HG03097 (cell line): Measurements from ENCODE around the gene HECTD1.
"Not testable (repeated sequence)": the region's sequence is repeated elsewhere in the genome, so short reads cannot be mapped to it uniquely, and the experiment has no call there.

Experiments used
- ATAC-seq: cut with Tn5 transposase; IDR thresholded peaks from one replicate; pipeline ENCODE4 v1.9.1; 2021; ENCODE audit not compliant: unreplicated experiment, low FRiP score

HECTD1 gene

DNA sequence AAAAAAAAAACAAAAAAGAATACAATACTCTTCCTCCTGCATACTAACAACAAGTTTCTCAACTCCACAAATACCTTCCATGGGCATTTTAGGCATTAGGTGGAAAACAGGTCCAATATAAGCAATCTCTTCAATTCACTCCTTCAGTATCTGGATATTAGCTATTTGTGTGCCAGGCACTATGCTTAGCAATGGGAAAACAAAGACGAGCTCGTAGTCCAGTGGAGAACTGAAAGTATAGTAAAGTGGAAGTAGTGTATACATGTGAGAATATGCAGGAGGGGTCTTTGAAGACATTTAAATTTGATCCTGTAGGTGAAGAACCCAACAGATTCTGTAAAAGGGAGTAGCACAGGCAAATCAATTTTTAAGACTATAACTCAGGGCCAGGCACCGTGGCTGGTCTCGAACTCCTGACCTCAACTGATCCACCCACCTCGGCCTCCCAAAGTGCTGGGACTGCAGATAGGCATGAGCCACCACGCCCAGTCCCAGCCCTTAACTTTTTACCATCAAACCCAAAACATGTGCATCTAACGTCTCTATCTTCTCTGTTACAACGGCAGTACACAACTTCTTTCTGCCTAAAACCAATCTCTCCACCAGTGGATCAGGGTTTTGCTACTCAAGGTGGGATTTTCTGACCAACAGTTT lies 10.6 kb downstream of the HECTD1 start:
- ATAC-seq: no peak

- ATAC-seq: no peak
These were observed 12.9 kb downstream of the HECTD1 start for GRCh38 chr14:31194661-31195060.

DNA sequence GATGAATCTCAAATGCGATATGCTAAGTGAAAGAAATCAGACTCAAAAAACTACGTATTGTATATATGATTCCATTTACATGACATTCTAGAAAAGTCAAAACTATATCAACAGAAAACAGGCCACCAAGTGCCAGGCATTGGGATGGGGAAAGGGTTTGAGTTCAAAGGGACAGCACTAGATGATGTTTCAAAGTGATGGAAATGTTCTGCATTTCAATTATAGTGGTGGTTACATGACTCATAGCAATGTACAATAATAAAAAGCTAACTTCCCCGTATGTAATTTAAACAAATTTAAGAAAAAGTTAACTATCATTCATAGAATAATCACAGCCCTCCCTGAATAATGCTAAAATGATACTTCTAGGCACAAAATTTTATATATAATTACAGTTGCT lies 13.5 kb downstream of the HECTD1 start:
- ATAC-seq: no peak

- ATAC-seq: not testable (repeated sequence)
These were observed 15.0 kb downstream of the HECTD1 start for GRCh38 chr14:31192544-31192943.

DNA sequence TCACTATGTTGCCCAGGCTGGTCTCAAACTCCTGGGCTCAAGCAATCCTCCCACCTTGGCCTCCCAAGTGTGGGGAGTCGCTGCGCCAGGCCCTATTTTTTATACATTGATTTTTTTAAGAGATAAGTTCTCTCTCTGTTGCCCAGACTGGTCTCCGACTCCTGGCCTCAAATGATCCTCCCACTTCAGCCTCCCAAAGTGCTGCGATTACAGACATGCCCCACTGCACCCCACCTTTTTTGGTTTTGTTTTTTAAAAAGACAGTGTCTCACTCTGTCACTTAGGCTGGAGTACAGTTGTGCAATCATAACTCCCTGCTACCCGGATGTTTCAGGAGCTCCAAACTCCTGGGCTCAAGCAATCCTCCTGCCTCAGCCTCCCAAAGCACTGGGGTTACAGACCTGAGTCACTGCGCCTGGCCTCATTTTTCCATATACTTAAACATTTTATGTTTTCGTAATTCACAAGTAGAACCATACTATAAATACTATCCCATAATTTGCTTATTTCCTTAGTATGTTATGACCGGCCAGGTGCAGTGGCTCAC lies 16.8 kb downstream of the HECTD1 start:
- no peak for ATAC-seq

DNA sequence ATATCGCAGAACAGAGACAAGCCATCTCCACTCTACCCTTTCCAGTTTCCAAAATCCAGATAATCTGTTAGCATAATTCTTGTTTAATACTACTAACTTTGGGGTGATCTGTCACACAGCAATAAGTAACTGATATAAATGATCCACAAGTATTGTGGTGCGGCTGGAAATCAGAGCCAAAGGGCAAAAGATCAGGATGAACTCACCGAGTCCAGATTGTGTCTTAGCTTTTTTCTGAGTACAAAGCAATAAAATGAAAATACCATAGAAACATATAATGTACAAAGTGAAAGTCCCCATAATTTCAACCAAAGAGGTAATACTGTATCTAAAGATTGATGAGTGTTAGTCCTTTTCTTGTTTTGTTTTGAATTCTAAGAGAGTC lies 17.4 kb downstream of the HECTD1 start:
- ATAC-seq: no peak

DNA sequence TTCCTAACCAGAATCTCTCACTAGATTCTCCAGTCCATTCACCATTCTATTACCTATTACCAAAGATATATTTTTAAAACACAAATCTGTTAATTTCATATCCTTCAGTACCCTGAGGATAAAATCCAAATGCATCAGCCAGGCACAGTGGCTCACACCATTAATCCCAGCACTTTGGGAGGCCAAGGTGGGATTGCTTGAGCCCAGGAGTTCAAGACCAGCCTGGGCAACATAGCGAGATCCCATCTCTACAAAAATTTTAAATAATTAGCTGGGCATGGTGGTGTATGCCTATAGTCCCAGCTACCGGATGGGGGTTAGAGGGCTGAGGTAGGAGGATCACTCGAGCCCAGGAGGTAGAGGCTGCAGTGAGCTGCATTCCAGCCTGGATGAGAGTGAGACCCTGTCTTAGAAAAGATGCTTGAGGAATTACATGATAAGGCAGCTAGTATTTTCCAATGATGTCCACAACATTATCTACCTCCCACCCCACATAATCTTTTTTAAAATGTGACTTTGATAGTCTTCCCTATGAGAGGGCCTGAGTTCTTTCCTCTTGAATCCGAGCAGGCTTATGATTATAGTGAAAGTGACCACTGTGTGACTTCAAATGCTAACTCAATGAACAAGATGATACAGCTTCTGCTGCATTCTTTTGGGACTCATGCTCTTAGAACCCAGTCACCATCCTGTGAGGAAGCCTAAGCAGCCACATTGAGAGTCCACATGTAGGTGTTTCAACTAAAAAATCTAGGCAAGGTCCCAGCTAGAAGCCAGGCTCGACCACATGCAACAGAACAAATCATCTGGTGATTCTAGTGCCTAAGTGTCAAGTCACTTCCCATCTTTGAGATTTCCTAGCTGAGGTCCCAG lies 18.0 kb downstream of the HECTD1 start:
- ATAC-seq: no peak

DNA sequence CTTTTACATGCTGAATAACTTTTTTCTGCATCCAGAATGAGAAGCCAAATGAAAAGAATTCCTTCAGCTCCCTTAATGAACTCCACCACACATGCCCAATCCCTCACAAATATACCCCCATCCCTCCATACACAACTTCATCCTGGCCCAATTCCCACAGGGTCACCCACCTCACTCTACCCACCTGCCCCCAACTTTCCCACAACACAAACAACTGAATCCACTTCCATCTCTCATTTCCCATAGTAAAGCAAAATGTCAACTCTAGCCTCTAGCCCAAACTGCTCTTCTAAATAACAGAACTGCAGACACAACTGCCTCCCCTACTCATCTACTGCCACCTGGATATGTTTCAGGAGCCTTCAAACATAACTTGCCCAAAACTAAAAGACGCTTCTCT lies 18.8 kb downstream of the HECTD1 start:
- ATAC-seq: no peak

- ATAC-seq: not testable (repeated sequence)
These were observed 25.6 kb downstream of the HECTD1 start for GRCh38 chr14:31182016-31182415.

DNA sequence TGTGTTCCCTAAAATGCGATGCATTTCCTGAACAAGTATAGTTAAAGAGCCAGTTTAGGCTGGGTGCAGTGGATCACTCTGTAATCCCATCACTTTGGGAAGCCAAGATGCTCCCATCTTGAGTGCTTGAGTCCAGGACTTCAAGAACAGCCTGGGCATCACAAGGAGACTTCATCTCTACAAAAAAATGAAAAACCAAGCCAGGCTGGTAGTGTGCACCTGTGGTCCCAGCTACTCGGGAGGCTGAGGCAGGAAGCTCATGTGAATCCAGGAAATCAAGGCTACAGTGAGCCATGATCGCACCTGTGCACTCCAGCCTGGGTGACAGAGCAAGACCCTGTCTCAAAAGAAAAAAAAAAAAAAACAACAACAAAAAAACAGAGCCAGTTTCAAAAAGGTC lies 26.3 kb downstream of the HECTD1 start:
- ATAC-seq: no peak

DNA sequence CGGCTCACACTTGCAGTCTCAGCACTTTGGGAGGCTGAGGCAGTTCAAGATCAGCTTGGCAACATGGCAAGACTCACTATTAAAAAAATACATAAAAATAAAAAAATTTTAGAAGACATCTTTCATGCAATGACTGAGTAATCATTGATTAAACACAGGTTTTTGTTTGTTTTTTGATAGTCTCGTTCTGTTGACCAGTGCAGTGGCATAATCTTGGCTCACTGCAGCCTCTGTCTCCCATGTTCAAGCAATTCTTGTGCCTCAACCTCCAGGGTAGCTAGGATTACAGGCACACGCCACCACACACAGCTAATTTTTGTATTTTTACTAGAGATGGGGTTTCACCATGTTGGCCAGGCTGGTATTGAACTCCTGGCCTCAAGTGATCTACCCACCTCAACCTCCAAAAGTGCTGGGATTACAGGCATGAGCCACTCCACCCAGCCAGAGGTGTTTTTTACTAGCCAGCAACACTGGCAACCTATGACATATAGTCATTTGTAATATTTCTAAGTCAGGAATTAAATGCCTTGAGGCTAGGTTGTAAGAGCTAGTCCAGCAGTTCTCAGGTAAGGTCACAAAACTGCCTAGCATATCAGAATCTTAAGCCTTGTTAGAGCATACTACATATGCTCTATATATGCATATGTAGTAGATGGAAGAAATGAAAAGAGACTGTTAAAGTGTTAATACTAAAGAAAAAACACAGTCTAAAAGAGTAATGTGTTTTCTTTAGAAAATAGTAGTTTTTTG lies 27.1 kb downstream of the HECTD1 start:
- ATAC-seq: no peak

GRCh38 chr14:31174433-31174832 lies 33.2 kb downstream of the HECTD1 start:
- ATAC-seq: no peak

- no peak for ATAC-seq
These were observed 34.3 kb downstream of the HECTD1 start for GRCh38 chr14:31173120-31173837.

DNA sequence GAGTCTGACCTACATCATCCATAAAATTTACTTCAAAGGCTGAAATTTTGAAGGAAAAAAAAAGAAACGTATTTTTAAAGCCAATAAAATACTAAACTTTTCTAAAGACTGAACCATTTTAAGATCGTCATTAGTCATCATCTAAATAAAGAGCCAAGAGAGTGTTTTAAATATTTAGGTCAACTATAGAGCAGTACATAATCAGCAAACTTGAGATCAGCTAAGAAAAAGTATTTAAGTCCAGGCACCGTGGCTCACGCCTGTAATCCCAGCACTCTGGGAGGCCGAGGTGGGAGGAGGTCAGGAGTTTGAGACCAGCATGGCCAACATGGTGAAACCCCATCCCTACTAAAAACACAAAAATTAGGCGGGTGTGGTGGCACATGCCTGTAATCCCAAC lies 35.5 kb downstream of the HECTD1 start:
- no peak for ATAC-seq

GRCh38 chr14:31170411-31170810 lies 37.2 kb downstream of the HECTD1 start:
- ATAC-seq: no peak

- no peak for ATAC-seq
These were observed 37.7 kb downstream of the HECTD1 start for GRCh38 chr14:31169877-31170276.

DNA sequence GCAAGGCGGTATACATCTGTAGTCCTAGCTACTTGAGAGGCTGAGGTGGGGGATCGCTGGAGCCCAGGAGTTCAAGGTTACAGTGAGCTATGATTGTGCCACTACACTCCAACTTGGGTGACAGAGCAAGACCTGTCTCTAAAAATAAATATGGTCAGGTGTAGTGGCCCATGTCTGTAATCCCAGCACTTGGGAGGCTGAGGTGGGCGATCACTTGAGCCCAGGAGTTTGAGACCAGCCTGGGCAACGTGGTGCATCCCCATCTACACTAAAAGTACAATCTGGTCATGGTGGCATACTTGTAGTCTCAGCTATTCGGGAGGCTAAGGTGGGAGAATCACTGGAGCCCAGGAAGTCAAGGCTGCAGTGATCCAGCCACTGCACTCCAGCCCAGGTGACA lies 40.6 kb downstream of the HECTD1 start:
- ATAC-seq: no peak

DNA sequence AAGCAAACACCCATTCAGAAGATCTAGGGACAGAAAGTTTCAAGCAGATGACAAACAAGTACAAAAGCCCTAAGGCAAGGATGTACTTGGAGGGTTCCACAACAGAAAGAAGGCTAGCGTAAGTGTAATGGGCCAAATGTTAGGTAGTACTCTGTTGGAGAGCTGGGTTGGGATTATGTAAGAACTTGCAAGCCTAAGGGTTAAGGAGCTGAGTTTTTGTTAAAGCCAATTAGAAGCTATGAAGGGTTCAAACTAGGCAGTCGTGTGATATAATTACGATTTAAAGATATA lies 41.4 kb downstream of the HECTD1 start:
- no peak for ATAC-seq

- ATAC-seq: no peak
These were observed 43.5 kb downstream of the HECTD1 start for GRCh38 chr14:31164115-31164514.

GRCh38 chr14:31162910-31163649 lies 44.5 kb downstream of the HECTD1 start:
- no peak for ATAC-seq
